Fibroblast of upper back skin (primary cell): ENCODE data around the gene TAB2.
"Not testable (repeated sequence)": the region's sequence is repeated elsewhere in the genome, so short reads cannot be mapped to it uniquely, and the experiment has no call there.

Experiments used
- DNase-seq: peaks from one replicate; pipeline ENCODE4 v3.0.0-alpha.2; 2013

TAB2 gene

DNA sequence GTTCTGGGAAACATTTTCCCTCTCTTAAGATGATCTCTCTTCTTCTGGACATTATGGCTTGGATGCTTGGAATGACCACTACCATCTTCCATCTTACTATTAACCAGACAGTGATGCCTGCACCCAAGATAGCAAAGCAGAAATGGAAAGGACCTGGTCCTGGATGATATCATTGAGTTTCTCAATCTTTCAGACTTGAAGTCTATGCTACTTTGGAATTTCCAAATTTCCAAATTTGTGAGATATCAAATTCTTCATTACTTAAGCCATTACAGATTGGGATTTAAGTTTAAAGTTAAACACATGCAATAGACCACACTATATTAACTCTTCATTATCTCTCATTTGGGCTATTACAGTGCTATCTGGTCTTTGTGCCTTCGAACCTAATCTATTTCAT is 3.7 kb upstream of the TAB2 start:
- DNase-seq, result no peak

DNA sequence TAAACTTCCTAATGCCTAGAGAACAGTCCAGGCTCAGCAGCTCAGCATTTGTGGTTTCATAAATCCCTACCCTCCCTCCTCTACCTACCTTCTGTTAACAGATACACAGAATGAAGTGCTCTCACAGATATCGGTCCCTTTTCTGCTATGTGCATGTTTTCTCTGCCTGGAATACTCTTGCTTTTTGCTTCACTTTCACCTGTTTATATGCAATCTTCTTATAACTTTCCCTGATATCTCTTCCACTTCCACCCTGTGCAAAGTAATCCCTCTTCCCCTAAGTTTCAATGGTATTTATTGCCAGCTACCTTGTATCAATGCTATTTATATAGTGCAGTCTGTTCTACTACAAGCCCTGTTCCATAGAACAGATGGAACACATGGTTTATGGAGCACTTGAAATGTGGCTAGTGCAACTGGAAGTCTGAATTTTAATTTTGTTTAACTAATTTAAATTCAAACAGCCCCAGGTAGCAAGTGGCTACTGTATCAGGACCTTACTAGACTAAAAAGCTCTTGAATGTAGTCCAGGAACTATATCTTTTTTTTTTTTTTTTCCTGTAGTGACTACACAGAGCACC is 3.1 kb upstream of the TAB2 start:
- DNase-seq, result no peak

DNA sequence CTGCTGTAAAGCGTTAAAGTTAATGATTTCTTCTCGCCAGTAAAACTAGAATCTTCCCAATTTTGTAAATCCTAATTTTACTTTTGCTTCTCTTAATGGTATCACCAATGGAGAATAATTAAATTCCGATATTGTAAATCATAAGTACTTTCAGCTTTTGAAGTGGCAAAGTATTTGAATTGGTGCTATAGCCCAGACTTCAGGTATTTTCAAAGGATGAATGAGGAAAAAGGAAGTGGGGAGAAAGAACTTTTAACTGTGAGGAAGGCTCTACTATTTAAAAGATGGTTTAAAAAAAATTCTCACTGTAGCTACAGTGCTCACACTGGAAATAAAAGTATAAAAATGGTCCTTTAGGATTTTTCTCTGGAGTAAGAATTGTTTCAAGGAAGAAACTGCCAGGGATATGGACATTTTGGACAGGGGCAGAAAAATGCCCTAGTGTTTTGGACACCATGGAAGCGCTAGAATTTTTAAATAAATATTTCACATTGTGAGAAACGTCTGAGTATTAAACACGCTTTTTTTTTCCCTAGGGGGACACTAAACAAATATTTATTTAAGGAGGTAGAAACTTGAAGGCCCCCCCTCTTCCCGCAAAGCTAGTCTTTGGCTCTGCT is 1.3 kb upstream of the TAB2 start:
- no peak for DNase-seq

DNA sequence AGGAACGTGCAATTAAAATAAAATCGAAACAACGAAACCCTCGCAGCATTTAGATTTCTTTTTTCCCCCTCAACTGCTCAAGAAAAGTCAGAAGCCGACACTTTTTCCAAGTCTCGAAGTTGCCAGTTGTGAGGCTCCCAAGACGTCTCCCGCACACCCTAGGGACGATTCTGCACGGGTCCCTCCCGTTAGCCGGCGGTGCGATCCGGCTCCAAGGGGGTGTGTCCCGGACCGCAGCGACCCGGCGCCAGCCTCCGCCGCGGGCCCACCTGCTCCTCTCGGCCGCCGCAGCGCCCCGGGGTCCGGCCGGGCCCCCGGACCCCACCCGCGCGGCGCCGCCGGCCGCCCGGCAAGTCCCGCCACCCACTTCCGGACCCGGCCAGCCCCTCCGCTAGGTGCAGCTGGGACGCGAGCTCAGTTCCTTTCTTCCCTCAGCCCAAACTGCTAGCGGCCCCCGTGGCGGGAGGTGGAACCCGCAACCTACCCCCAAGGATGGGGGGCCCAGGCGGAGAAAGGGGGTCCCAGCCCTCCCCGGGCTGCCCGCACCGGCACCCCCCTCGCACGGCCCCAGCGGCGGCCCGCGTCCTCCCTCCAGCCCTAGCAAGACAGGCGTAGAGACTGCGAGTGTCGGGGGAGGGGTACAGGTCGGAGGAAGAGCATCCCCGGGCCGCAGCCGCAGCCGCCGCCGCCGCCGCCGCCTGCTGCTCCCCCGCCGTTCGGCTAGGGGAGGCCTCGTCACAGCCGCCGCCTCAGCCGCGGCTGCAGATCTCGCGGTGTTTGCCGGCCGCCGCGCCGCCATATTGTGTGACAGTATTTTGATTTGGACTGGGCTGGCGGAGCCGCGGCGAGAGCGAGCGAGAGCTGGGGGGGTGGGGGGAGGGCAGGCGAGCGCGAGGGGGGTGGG is 520 bp upstream of the TAB2 start:
- peak; percentile 95 for DNase-seq

DNA sequence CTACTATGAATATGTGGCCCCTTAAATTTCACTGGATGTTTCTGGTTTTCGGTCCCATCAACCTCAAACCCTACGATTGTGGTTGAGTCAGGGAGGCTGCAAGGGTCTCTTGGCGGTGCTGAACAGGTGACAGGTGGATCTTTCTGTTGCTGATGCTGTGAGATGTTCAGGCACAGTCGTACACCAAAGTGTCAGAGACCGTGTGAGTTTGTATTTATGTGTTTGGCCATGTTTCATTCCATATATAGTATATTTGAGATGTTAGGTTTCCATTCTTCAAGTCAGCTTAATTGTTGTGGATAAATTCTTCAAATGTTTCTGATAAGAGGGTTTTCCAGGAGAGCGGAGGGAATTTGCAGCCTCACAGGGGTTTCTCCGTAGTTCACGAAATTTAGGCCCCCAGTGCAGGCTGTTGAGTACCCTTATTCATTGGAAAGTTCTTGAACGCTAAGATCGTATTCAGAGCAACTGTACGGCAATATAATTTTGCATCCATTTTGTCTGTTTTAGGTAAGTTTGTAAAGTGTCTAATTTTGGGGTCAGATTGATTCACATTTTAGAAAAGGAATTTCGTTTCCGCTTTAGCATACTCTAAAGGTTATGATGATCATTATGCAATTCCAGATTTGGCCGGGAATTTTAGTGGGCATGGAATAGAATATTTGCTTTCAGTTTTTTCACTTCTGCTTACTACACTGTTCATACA is 1.2 kb downstream of the TAB2 start:
- peak; percentile 17 for DNase-seq

DNA sequence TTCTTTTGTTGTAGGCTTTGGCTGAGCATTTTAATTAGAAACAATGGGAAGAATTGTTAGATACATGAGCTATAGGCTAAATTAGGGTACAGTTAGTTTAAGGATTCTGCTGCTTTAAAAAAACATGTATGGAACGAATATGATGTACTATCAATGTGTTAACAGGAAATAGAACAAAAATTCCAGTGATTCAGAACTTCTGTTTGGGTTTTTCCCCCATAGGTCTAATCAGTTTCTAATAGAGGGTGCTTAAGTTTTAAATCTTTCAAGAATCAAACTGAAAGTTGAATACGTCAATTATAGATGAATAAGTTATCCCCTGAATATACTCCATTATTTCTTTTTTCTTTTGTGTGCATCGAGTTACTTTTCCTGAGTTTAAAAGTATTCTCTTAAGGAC is 1.9 kb downstream of the TAB2 start:
- no peak for DNase-seq

DNA sequence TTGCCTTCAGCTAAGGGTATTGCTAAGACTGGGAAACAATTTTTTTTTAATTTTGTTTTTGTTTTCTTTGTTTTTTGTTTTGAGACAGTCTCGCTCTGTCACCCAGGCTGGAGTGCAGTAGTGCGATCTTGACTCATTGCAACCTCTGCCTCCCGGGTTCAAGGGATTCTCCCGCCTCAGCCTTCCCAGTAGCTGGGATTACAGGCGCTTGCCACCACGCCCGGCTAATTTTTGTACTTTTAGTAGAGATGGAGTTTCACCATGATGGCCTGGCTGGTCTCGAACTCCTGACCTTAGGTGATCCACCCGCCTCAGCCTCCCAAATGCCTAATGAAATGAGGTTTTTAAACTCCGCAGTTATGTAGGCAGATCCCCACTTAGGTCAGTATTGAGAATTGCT is 2.5 kb downstream of the TAB2 start:
- DNase-seq, result not testable (repeated sequence)

DNA sequence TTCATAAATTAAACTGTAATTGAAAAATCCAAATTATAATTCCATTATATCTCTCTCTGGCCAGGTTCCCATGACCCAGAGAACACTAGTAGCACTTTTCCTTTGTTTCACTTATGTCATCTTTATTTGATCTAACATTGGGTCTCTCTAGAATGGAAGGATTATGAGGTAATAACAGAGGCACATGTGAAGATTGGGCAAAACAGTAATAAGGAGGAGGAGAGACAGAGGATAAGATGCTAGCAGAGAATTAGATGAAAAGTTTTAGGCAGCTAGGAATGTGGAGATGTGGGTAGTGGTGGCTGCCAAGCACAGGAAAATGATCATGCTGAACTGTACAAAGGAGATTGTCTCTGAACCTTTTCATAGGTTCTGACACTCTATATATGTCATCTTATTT is 3.3 kb downstream of the TAB2 start:
- peak; percentile 20 for DNase-seq

DNA sequence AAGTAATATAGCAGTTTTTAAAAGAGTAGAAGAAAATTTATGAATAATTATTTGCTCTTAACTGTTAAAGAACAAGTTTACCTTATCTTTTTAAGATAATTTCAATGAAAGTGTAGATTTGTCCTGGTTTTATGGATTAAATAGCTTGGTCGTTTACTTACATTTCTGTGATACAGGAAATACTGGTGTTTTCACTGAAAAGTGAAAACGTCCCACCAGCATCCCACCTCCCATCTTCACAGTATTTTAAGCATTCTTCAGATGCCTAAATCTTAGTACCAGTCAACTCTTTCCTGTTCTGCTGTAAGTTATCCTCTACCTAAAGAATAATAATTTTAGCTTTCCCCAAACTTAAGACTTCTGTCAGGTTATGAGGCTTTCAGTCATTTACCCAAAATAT is 5.8 kb downstream of the TAB2 start:
- DNase-seq, result no peak

DNA sequence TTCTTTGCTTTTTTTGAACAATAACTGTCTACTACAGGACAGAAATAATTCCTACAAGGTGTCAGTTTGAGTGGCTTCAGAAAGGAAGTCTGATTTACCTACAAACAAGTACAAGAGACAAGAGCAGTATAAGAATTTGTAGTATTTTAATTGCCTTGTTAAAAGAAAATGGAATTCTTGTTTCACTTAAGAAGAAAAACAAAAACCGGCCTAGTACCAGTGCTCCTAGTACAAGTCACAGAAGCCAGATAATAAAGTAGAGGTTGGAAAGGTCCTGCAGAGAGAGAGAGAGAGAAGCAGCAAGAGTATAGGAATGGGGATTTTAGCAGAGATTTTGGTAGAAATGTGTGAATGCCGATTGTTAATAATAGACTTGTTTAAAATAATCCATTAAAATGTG is 6.4 kb downstream of the TAB2 start:
- DNase-seq, result no peak

DNA sequence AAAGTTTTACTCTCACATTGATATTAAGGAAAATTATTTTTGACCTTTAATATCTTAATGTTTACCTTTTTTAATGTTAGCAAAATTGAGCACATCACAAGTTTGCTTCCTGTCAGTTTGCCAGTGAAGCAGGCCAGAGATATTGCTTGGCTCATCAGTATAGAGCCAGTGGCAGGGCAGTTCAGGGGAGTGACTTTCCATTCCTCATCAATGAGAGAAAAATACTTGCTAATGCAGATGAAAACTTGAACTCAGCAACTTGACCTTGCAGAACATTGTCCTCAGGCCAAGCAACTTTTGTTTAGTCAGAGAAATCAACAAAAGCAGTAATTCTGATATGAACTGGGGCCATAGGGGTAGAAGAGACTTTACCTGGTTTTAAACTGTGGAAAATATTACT is 6.9 kb downstream of the TAB2 start:
- no peak for DNase-seq

DNA sequence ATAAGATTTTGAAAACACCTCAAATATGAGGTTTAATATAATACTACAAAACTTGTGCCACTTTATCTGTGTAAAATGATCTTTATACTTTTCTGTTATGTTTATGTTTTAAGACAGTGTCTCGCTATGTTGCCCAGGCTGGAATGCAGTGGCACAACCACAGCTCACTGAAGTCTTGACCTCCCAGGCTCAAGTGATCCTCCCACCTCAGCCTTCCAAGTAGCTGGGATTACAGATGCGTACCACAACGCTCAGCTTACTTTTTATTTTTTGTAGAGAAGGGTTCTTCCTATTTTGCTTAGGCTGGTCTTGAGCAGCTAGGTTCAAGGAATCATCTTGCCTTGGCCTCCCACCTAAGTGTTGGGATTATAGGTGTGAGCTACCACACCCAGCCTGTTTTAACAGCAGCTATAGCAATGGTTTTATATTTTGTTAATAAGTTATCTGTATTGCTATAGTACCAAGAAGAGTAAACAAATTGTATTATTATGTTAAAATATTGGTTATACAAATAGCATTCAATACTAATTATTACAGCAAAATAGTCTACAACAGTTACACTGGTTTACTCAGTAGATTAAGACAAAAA is 8.2 kb downstream of the TAB2 start:
- no peak for DNase-seq

DNA sequence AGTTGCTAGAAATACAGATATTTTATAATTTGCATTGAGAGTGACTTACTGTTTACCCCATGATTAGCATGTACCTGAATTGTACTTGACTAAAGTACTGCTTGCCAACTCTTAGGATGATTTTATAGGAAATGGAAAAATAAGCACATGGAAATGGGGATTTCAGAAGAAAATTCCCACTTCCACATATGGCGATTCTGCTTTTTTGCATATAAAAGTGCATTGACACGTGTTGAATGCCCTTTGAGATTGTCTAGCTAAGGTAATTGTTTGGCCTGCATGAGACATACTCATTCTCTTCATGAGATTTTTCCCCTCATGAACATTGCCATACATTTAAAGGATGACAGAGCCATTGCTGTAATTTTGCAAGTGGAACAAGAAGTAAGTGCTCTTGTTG is 10.1 kb downstream of the TAB2 start:
- DNase-seq, result no peak

DNA sequence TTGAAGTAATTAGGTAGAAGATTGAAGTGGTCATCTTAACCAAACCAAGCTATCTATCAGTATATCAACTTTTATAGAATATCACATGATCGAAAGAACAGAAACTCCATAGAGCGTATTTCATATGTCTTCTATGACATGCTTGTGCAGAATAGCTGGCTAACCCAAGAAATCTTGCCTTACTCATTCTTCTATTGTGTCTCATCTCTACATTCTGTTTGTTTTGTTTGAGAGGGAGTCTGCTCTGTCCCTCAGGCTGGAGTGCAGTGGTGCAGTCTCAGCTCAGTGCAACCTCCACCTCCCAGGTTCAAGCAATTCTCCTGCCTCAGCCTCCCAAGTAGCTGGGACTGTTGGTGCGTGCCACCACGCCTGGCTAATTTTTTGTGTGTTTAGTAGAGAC is 10.6 kb downstream of the TAB2 start:
- DNase-seq, result no peak

DNA sequence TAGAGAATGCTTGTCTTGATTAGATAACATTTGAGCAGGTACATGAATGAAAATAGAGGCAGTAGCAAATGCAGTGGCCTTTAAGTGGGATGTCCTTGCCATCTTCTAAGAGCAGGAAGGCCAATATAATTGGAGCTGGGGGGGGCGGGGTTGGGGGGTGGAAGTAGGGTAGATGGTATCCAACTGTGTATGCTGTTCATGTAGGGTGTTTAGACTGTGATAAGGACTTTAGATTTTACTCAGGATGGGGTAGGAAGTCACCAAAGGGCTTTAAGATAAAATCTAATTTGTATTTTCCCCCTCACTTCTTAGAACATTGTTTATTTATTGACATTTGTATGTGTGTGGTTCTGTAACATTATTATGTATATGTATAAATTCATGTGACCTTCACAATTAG is 12.0 kb downstream of the TAB2 start:
- DNase-seq, result no peak

DNA sequence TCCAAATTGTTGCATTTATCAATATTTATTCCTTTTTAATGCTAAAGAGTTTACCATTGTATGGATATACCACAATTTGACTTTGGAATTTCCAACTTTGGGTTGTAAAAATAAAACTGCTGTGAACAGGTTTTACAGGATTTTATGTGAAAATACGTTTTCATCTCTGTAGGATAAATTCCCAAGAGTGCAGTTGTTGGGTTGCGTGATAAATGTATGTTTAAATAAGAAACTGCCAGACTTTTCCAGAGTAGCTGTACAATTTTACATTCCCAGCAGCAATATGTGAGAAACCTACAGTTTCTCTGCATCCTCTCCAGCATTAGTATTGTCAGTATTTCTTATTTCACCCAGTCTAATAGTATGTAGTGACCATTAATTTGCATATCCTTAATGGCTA is 12.6 kb downstream of the TAB2 start:
- DNase-seq, result no peak

DNA sequence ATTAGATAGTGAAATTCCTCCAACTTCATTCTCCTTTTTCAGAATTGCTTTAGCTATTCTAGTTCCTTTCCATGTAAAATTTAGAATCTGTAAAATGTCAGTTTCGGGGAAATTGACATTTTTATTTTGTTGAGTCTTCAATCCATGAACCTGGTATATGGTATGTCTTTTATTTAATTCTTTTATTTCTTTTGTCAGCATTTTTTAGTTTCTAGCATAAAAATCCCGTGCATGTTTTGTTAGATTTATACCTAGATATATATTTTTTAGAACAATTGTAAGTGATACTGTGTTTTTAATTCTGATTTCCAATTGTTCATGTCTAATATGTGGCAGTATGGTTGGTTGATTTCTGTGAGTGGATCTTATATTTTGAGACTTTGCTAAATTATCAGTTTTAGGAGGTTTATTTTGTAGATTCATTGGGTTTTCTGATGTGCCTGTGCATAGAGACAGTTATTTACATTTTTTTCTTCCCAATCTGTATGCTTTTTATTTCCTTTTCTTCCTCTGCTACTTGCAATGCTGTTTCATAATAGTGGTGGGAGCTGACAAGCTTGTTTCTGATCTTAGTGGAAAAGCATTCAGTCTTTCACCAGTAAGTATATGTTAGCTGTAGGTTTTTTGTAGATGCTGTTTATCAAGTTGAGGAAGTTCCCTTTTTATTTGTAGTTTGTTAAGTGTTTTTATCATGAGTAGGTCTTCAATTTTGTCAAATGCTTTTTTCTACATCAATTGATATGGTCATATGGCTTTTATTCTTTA is 13.7 kb downstream of the TAB2 start:
- DNase-seq, result peak; percentile 28

DNA sequence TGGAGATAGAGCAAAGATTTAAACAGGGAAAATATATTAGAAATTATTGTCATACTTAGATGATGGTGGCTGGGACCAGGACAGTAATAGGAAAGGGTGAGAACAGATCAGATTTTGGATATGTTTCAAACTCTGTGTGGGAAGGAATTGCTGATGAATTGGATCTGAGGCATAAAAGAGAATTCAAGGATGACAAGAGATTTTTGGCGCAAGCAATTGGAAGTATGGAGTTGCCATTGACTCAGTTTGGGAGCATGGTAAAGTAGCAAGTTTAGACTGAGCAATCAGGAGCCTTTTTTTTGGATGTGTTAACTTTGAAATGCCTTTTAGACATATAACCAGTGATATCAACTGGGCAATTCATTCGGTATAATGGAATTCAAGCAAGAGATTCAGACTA is 14.4 kb downstream of the TAB2 start:
- DNase-seq, result peak; percentile 33

DNA sequence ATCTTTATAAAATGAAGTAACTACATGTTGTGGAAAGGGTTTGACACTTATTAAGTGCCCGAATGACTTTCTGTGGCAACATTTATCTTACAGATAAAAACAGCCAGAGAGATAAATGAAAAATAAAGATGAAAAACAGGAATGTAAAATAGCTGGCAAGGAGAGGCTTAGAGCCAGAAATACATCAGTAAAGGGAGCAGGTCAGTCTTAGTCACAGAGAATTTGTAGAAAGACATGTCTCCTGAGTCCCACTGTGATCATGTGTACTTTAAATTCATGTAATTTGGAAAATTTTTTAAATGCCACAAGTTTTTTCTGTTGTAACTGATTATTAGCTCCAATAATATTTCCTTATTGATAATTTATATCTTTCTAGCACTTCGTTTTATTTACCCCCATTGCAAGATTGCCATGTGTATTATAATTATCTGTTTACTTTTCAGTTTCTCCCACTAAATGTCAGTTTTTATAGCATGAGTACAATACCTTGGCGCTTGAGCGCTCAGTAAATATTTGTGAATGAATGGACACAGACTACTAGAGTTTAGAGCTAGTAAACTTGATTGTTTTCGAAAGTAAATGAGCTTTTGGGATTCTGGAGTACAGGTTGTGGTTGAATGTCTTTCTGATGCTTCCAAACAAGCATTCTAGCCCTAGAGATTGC is 15.2 kb downstream of the TAB2 start:
- DNase-seq, result no peak

DNA sequence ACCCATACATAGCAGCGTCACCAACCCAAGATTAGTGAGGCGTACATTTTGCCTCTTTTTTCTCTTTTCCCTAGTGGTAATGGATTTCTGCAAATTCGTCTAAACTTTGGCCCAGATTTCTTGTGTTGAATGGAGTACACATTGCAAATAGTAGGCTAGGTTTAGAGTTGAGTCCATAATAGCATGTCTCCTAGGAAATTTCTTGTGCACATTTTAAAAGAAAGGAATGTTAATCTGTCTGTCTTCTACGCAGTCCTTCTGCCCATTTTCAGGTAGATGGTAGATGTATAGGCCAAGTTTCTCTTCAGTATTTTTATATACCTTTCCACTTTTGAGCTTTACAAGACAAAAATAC is 15.7 kb downstream of the TAB2 start:
- DNase-seq, result no peak

DNA sequence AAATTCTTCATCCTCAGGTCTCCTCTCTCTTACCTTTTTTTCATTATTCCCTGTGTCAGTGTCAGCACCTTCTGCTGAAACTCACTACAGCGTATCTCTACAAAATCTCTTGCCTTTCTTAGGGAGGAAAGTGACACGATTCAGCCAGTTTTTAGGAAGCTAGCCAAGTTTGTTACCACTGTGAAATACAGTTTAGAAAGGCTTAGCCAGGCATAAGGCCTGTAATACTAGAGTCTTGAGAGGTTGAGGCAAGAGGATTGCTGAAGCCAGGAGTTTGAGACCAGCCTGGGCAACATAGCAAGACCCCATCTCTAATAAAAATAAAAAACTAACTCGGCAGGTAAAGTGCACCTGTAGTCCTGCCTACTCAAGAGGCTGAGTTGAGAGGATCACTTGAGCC is 16.7 kb downstream of the TAB2 start:
- peak; percentile 60 for DNase-seq

DNA sequence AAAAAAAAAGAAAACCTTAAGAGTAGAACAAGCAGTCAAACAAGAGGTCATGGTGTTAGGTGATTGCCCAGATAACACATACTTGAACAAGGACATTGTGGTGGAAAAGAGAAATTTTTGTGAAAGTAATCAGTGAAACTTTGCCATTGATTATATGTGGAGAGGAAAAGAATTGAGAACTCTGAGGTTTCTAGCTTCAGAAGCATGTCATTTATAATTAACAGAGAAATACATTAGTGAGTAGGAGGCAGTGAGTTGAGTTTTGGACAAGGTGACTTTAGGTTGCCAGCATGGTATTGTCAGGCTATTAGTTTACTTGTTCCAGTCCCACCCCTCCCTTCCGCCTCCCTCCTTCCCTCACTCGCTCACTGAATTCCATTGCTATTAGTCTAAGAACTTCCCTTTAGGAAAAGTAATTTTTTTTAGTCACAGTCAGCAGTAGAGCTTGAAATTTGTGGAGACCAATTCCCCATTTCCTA is 17.2 kb downstream of the TAB2 start:
- peak; percentile 81 for DNase-seq
